ENCODE measurements around the gene MYL6B.

- TF ChIP-seq CTCF (IDR thresholded peaks at IDR 0.05; ENCODE audit: extremely low read depth in 1 of 2, insufficient read depth in 1 of 2, low read depth in 1 of 2, low read length in 2 of 2) (no peak), EZH2 (IDR thresholded peaks at IDR 0.05; ENCODE audit: borderline replicate concordance, low read depth, low read length, severe bottlenecking) (no peak), MYC (IDR thresholded peaks at IDR 0.05; ENCODE audit: low read depth, low read length) (no peak), POLR2AphosphoS5 (IDR thresholded peaks at IDR 0.05; ENCODE audit: insufficient read depth, low read depth, low read length) (no peak)
Observed at GRCh38 chr12:56143870-56144269, 8.5 kb upstream of the MYL6B start.
